Fibroblast of lung (primary cell): ENCODE data around the gene KL. TPM values are rescaled to one million over a fixed set of nuclear protein-coding genes. Genes with fewer than 3 reads are reported as not detected.
A peak's percentile ranks its signal among the peaks of the same experiment; 100 is the strongest.

Experiments
- DNase-seq, 2 donors: peaks; one replicate each; pipeline versions ENCODE4 v3.0.0 to v3.0.0-alpha.2; 2010; ENCODE audit warnings: low read depth in 2 of 2
- H2AFZ ChIP-seq: 2 replicates; pipeline ENCODE4 v1.5.1; 2012; ENCODE audit warnings: low read length, control low read depth, inconsistent platforms
- H3K27ac ChIP-seq: 2 replicates; pipeline ENCODE4 v1.5.1; 2011; ENCODE audit warnings: low read length, control low read depth; ENCODE audit not compliant: insufficient read depth
- H3K27me3 ChIP-seq: 2 replicates; pipeline ENCODE4 v1.5.1; 2011; ENCODE audit warnings: mild to moderate bottlenecking, low read length; ENCODE audit not compliant: control insufficient read depth, insufficient read depth
- H3K36me3 ChIP-seq: 2 replicates; pipeline ENCODE4 v1.5.1; 2011; ENCODE audit warnings: low read length; ENCODE audit not compliant: control insufficient read depth, insufficient read depth
- H3K4me1 ChIP-seq: 2 replicates; pipeline ENCODE4 v1.5.1; 2011; ENCODE audit warnings: low read length; ENCODE audit not compliant: control insufficient read depth, insufficient read depth; ENCODE audit errors: extremely low read depth
- H3K4me2 ChIP-seq: 2 replicates; pipeline ENCODE4 v1.5.1; 2011; ENCODE audit warnings: low read length, control low read depth; ENCODE audit not compliant: insufficient read depth; ENCODE audit errors: extremely low read depth
- H3K4me3 ChIP-seq, 4 experiments: fragments of 200-600 bp in 1 of 4; sonication (generic) in 1 of 4; replicated peaks in 1 of 4; 2 replicates each; pipeline ENCODE4 v1.5.1; 2011 to 2016; ENCODE audit warnings: low read length in 4 of 4, low read depth in 3 of 4, mild to moderate bottlenecking in 3 of 4, control low read depth in 2 of 4, inconsistent platforms in 1 of 4, mixed read lengths in 1 of 4; ENCODE audit not compliant: insufficient read depth in 1 of 4; ENCODE audit errors: control extremely low read depth in 1 of 4
- H3K79me2 ChIP-seq: 2 replicates; pipeline ENCODE4 v1.5.1; 2012; ENCODE audit warnings: mild to moderate bottlenecking, low read length, inconsistent platforms; ENCODE audit not compliant: control insufficient read depth, insufficient read depth
- H3K9ac ChIP-seq: 2 replicates; pipeline ENCODE4 v1.5.1; 2011; ENCODE audit warnings: mild to moderate bottlenecking, low read length, control low read depth; ENCODE audit not compliant: insufficient read depth
- H3K9me3 ChIP-seq: 2 replicates; pipeline ENCODE4 v1.5.1; 2012; ENCODE audit warnings: low read depth, low read length; ENCODE audit not compliant: control insufficient read depth, insufficient read depth
- H4K20me1 ChIP-seq: 2 replicates; pipeline ENCODE4 v1.5.1; 2011; ENCODE audit warnings: low read length; ENCODE audit not compliant: control insufficient read depth, insufficient read depth; ENCODE audit errors: extremely low read depth
- CTCF ChIP-seq, 2 donors: IDR thresholded peaks in 1 of 2; conservative IDR thresholded peaks in 1 of 2; 1 replicate in 1 of 2; 2 replicates in 1 of 2; pipeline ENCODE4 v1.5.1; 2011 to 2012; ENCODE audit warnings: low read length in 2 of 2, control low read depth in 1 of 2, inconsistent platforms in 1 of 2, low read depth in 1 of 2, mild to moderate bottlenecking in 1 of 2
- EZH2 ChIP-seq: IDR thresholded peaks from 2 replicates; pipeline ENCODE4 v1.5.1; 2012; ENCODE audit warnings: low read length, control low read depth, mild to moderate bottlenecking; ENCODE audit errors: missing control alignments
- polyA plus RNA-seq, 2 donors: library from polyadenylated mRNA; depleted of rRNA in 1 of 2; stranded (reverse) in 1 of 2; unstranded in 1 of 2; fragments of >200 nt; gene quantifications; 2 replicates each; pipeline ENCODE4 v1.2.1, GENCODE V29; 2011 to 2012; ENCODE audit warnings: missing spikeins in 1 of 2
- total RNA-seq: library from RNA; depleted of rRNA; stranded (reverse); fragments of >200 nt; gene quantifications from 2 replicates; pipeline ENCODE4 v1.2.1, GENCODE V29; 2014

KL gene
- total and polyA plus RNA-seq, 2 donors (not counting 1 experiment from before 2014, with no cell fraction given): 0.17 TPM; not detected in 1

GRCh38 chr13:32989942-32990341, 26.3 kb upstream of the KL start:
- H3K27ac ChIP-seq: no peak overlapping the region
- H3K9ac ChIP-seq: no peak overlapping the region
- no peaks in the 10 kb centered on the region for H4K20me1 ChIP-seq
- no peaks in the 10 kb centered on the region for H3K36me3 ChIP-seq
- no peaks in the 10 kb centered on the region for H3K4me1 ChIP-seq
- H3K27me3 ChIP-seq: no peaks in the 10 kb centered on the region
- H3K4me2 ChIP-seq: no peak overlapping the region
- H3K4me3 ChIP-seq: no peak overlapping the region
- H2AFZ ChIP-seq: no peak overlapping the region
- H3K9me3 ChIP-seq: no peaks in the 10 kb centered on the region
- TF ChIP-seq CTCF (conservative IDR thresholded peaks at IDR 0.05 in 1 of 2, IDR thresholded peaks at IDR 0.05 in 1 of 2; ENCODE audit: low read depth in 1 of 2, low read length in 2 of 2): no peak
- no peak for TF ChIP-seq EZH2
- H3K79me2 ChIP-seq: no peaks in the 10 kb centered on the region
- peak in 1 of 2 donors; percentile 7 for DNase-seq

- Histone ChIP-seq H2AFZ (no peak overlapping the region), H3K79me2 (no peaks in the 10 kb centered on the region), H3K27ac (no peak overlapping the region), H3K36me3 (no peaks in the 10 kb centered on the region), H3K4me2 (no peak overlapping the region), H3K4me3 (no peak overlapping the region), H3K9me3 (no peaks in the 10 kb centered on the region), H3K27me3 (no peaks in the 10 kb centered on the region), H3K4me1 (no peaks in the 10 kb centered on the region), H3K9ac (no peak overlapping the region), H4K20me1 (no peaks in the 10 kb centered on the region)
- no peak for DNase-seq
- TF ChIP-seq CTCF (conservative IDR thresholded peaks at IDR 0.05 in 1 of 2, IDR thresholded peaks at IDR 0.05 in 1 of 2; ENCODE audit: low read depth in 1 of 2, low read length in 2 of 2): no peak
- TF ChIP-seq EZH2: no peak
These were observed 23.1 kb upstream of the KL start for GRCh38 chr13:32993145-32993544.

- TF ChIP-seq CTCF (conservative IDR thresholded peaks at IDR 0.05 in 1 of 2, IDR thresholded peaks at IDR 0.05 in 1 of 2; ENCODE audit: low read depth in 1 of 2, low read length in 2 of 2) (no peak), EZH2 (no peak)
These were observed 18.8 kb upstream of the KL start for GRCh38 chr13:32997399-32997798.

More at GRCh38 chr13:32997399-32997798, 18.8 kb upstream of the KL start:
- Histone ChIP-seq H3K4me1 (no peaks in the 10 kb centered on the region), H4K20me1 (no peaks in the 10 kb centered on the region), H3K27me3 (no peaks in the 10 kb centered on the region), H3K9ac (no peak overlapping the region), H2AFZ (no peak overlapping the region), H3K4me3 (no peak overlapping the region), H3K79me2 (no peaks in the 10 kb centered on the region), H3K27ac (no peak overlapping the region), H3K4me2 (no peak overlapping the region), H3K9me3 (no peaks in the 10 kb centered on the region), H3K36me3 (no peaks in the 10 kb centered on the region)
- no peak for DNase-seq
